Stimulated activated CD4-positive, alpha-beta T cell treated with anti-CD3 and anti-CD28 coated beads, Interleukin-15, amount 100 ng/mL, for 48 hours (primary cell): Measurements from ENCODE around the gene LOC101059915.
"Not testable (repeated sequence)": the region's sequence is repeated elsewhere in the genome, so short reads cannot be mapped to it uniquely, and the experiment has no call there.

Source experiments
- DNase-seq, 2 donors: peaks; one replicate each; pipeline ENCODE4 v3.0.0-alpha.2; 2020; ENCODE audit warnings: low read depth in 2 of 2

LOC101059915 gene

DNA sequence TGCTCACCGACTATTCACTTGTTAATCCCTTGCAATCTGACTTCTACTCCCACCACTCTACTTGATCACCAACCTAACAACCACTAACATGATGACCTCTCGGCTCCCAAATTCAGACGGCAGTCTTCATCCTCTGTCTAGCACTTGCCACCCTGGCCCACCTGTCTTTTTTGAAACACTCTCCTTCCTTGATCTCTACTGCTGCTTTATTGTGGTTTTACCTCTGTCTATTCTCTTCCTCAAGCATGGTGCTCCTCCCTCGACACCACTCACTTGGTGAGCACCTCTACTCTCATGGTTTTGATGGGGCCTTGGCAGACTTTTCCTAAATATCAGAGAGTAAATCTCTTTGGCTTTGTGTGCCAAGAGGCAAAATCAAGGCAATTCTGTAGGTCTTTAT, 27.3 kb upstream of the LOC101059915 start:
- no peak for DNase-seq

DNA sequence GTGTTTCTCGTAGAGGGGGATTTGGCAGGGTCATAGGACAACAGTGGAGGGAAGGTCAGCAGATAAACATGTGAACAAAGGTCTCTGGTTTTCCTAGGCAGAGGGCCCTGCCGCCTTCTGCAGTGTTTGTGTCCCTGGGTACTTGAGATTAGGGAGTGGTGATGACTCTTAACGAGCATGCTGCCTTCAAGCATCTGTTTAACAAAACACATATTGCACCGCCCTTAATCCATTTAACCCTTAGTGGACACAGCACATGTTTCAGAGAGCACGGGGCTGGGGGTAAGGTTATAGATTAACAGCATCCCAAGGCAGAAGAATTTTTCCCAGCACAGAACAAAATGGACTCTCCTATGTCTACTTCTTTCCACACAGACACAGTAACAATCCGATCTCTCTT, 22.9 kb upstream of the LOC101059915 start:
- DNase-seq: not testable (repeated sequence)

DNA sequence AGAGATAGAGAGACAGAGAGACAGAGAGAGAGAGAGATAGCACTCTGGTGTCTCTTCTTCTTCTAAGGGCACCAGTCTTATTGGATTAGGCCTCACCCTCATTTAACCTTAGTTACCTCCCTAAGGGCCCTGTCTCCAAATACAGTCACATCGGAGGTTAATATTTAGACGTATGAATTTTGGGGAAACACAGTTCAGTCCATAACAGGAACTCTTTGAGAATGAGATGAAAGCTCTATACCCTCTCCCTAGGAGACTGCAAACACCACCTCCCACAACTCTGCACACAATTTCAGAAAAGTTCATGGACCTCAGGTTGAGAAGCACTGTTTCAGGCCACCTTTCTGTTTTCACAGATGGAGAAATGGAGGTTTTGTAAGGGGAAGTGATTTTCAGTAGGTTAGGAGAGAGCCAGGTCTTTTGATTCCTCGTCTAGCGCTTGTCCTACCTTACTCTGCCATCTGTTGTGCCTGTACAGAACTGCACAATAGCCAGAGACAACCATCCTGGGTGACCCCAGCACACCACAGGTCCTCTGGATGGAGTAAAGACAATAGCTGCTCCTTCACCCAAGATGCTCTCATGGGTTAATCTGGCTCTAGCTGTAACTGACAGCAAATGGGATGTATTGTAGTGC, 16.9 kb upstream of the LOC101059915 start:
- DNase-seq: no peak

DNA sequence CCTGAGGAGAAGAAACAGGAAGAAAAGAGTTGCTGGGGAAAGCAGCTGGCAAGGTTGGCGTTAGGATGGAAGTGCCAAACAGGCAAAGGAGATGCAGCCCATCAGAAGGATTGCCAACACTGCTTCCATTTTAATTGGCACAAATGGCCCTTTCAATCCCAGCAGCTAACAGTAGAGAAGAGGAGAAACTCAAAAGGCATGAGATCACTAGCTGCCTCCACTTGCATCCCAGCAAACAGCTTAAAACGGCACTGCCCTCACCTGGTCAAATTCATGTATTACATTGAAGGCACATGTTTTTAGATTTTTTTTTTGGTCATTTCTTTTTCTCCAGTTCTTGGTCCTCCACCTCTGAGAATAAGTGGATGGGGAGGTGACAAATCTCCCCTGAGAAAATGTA, 14.9 kb upstream of the LOC101059915 start:
- DNase-seq: peak; percentile 33 to 49

GRCh38 chrX:71653344-71653743, 14.0 kb upstream of the LOC101059915 start:
- DNase-seq: no peak

- no peak for DNase-seq
These were observed 10.1 kb upstream of the LOC101059915 start for GRCh38 chrX:71657267-71657666.

DNA sequence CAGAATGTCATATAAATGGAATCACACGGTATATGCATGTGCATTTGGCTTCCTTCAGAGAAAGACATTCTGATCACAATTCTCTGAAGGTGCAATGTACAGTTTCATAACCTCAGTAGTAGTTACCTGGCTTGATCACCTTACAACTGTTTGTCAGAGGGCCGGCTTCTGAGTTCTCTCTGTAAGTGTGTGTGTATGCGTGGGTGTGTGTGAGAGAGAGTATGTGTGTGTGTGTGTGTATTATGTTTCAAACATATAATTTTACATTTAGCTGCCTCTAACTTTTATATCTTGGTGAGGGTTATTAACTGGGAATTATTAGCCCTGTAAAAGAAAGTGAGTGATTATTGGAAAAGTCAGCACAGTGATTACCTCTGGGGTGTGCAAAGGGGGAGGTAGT, 8.0 kb upstream of the LOC101059915 start:
- DNase-seq: no peak

DNA sequence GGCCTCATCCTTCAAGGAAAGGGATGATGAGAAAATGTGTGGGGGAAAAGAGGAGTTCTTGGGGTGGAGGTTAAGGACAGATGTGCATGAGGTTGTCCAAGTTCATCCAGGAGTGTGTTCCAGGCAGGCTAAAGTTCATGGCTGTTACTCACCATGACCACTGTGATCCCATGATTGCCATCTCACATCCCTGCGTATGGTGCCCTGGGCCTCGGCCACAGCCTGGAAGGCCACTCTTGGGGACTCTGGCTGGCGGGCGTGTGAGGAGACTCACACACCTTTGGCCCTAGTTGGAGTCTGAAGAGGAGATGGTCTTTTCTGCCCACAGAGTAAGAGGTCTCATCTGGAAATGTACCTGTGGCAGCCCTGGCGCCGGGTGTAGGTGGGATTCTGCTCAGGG, 7.4 kb upstream of the LOC101059915 start:
- DNase-seq: no peak

DNA sequence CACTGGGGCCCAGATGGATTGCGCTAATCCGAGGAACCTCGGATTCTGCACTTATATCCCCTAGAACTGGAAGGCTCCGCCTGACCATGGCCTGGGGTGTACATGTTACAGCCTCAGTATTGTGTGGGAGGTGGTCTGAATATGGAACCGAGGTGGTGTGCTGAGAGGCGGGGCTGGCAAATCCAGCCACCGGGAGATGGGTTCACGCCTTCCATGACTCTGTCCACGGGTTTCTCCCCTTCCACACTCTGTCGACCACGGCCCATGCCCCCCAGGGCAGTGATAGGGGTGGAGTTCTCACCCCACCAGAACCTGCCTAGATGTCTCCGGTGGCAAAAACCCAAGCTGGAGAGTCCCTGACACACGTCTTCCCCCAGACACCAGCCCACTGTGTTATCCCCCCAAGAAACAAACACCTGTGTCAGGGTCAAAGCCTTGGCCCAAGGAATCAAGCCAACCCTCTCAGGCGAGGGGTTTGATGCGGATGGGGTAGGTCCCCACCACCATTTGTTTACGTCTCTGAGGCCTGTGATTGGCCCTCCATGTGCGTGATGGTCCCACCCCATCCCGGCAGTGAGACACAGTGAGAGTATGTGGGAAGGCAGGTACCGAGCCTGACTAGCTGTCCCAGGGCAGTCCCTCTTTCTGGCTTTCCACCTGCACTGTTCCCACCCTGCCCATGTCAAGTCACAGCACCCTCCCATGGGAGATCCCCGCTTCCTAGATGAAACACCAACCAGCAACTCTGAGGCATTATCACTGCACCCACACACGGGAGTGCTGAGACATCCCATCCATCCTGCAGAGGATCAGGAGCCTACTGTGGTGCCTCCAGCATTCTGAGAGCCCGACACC, 6.6 kb upstream of the LOC101059915 start:
- no peak for DNase-seq

GRCh38 chrX:71661919-71662318, 5.4 kb upstream of the LOC101059915 start:
- no peak for DNase-seq

DNA sequence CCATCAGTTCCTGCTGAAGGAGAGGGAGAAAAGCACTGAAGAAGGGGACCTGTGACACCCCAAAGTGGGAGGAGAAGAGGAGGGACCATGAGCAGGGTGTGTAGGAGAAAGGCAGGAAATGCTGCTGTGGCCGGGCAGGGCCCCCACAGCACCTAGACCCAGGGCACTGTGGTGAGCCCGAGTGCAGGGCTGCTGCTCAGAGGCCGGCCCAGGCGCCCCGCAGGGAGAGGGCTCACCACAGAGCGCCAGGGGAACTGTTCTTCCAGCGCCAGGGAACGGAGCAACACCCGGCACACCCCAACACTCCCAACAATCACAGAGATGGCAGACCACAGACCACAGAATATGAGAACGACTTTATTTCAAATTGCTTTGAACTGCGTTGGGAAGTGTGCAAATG, 4.7 kb upstream of the LOC101059915 start:
- DNase-seq: not testable (repeated sequence)

DNA sequence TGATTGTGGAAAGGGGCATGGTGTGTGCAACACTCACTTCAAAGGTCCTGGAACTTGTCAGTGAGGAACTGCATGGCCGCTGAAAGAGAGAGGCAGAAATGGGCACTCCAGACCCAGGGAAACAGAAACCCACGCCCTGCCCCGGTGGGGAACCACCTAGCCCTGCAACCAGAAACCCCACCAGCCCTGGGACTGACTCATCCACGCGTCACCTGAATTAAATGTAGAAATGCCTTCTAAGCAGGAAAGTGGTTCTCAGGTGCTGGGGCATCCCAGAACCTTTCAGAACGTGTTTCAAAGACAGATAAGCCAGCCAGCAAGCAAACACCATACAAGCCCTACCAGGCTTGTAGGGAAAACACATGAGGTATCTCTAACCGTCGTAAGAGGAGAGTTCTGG, 4.1 kb upstream of the LOC101059915 start:
- peak; percentile 23 to 70 for DNase-seq

GRCh38 chrX:71664202-71664601, 3.1 kb upstream of the LOC101059915 start:
- DNase-seq: not testable (repeated sequence)

- no peak for DNase-seq
These were observed 2.4 kb upstream of the LOC101059915 start for GRCh38 chrX:71664889-71665491.

- no peak for DNase-seq
These were observed 1.6 kb upstream of the LOC101059915 start for GRCh38 chrX:71665747-71666146.

DNA sequence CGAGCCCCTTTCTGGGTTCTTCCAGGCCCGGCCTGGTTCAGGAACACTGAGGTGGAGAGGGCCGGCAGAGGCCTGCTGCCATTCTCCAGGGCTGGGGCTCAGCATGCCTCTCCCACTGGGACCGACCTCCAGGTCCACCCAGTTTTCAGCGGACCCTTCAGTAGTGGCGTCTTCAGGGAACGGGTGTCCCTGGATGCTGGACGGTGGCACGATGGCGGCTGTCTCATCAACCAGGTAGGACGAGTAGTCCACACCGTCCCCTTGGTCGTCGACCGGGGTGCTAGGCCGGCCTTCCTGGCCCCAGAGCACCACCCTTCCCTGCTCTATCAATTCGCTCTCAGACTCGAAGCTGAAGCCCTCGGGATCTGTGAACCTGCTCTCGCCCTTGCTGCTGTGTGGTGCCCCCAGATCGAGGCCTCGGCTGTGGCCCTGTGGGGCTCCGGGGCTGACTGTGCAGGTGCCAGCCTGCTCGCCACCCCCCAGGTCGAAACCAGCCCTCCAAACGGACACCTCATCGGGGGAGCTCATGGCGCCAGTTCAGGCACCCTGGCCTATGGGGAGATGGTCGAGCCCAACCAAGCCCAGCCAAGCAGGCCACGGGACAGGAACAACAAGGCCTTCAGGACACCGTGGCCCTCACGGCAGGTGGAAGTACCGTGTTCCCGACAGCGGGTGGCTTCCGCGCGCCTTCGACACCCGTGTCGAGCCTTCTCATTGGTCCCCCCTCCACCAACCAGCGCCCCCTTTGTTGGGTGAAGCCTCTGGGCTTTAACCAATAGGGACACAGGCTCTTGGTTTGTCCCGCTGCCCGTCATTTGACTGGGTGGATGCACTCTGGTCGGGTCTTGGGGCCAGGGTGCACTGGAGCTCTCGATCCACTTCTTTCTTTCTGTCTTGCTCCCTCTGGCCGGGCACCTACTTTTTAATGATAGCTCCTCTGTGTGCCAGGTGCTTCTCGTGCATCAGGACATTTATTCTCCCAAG, 814 bp upstream of the LOC101059915 start:
- no peak for DNase-seq

DNA sequence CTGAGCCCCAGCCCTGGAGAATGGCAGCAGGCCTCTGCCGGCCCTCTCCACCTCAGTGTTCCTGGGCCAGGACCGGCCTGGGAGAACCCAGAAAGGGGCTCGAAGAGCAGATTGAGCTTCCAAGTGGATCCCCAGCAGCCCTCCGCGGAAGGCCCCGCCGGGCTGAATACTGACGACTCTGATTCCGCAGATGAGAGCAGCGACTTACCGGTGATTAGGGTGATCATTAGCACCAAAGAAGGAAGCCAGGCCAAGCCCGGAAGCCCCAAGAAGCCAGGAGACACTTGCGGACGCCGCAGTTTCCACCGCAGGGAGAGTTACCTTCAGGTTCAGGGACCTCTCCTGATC, 876 bp downstream of the LOC101059915 start:
- no peak for DNase-seq

DNA sequence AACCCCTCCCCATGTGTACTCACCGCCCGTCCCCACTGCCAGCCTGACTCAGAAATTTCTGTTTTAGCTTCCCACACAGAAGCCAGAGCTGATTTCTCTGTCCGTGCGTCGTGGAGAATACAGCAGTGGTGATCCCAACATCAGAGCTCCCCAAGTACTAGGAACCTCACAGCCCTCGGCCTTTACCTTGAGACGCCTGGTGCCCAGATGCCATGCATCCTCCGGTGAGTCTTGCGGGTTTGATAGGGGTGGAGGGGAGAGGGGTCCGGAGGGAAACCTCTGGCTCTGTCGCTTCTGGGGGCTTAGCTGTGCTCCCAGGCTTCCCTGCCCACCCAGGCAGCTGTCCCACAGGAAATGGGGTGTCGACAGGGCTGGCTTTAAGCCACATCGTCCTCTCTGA, 2.1 kb downstream of the LOC101059915 start:
- DNase-seq: no peak

- DNase-seq: not testable (repeated sequence)
These were observed 2.6 kb downstream of the LOC101059915 start for GRCh38 chrX:71669947-71670346.

GRCh38 chrX:71671043-71671780, 3.9 kb downstream of the LOC101059915 start:
- DNase-seq: peak; percentile 34 to 48

DNA sequence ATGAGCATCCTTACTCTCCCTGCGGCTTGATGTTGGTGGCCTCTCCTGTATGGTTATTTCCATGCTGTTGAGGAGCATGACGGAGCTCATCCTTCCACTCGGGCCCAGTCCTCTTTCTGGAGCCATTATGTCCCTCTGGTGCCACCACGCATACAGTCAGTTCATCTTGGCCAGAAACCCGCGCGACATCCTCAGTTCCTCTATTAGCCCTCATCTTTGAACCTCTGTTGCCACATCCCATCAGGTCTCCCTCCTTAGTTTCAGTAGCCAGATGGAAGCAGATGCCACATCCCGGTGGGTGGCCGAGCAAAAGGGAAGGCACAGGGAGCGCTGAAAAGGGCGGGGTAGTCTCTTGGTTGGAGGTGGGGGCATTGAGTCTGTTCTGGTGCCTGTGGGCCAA, 4.6 kb downstream of the LOC101059915 start:
- DNase-seq: no peak
